Measurements from ENCODE around the gene APEH.

APEH gene

DNA sequence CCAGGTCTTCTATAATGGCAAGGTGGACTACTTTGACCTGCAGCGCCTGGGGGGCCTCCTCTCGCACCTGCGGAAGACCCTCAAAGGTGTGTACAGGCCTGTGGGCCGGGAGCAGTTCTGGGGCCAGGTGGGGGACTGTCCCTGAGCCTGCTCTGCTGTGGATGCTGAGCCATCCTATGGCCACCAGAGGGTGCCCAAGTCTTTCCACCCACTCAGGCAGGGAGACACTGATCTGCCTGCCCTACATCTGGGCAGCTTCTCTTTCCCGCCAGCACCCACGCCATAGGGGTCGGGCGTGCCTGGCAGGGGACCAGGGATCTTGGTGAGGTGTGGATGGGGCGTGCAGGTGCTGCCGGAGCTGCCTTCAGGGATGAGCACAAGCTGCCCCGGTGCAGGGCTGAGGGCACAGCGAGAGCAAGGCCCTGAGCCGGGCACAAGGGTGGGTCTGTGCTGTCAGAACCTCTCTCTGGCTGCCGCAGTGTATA, 29.3 kb downstream of the APEH start:
- no peak overlapping the region for H3K27ac ChIP-seq (ENCODE audit: low read depth, low read length)
- H3K36me3 ChIP-seq (ENCODE audit: control insufficient read depth, insufficient read depth, low read length): peaks cover 21% of the 10 kb centered on the region
- H3K4me1 ChIP-seq (ENCODE audit: control insufficient read depth, insufficient read depth, low read length): no peaks in the 10 kb centered on the region
- no peak overlapping the region for H3K4me3 ChIP-seq (ENCODE audit: low read length)
- H3K27me3 ChIP-seq (ENCODE audit: control insufficient read depth, insufficient read depth, low read length): no peaks in the 10 kb centered on the region
- no peak overlapping the region for H3K9ac ChIP-seq (ENCODE audit: low read length)

DNA sequence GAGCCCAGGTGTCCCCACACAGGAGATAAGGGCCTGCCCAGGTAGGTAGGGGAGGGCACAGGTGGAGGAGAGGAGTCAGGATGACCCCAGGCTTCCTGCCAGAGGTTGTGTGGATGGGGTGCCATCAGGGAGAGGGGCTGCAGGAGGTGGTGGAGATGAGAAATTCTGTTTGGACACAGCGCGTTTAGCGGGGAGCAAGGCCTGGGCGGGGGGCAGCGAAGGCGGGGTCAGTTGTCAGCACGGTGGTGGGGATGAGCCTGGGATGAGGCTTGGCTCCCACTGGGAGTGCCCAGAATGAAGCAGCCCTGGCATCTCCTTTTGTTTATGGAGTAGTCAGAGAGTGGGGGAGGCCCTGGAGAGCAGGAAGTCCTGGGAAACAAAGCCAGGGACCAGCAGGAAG, 29.8 kb downstream of the APEH start:
- Histone ChIP-seq H3K4me1 (ENCODE audit: control insufficient read depth, insufficient read depth, low read length) (no peaks in the 10 kb centered on the region), H3K9ac (ENCODE audit: low read length) (no peak overlapping the region), H3K27me3 (ENCODE audit: control insufficient read depth, insufficient read depth, low read length) (no peaks in the 10 kb centered on the region), H3K36me3 (ENCODE audit: control insufficient read depth, insufficient read depth, low read length) (peaks cover 19% of the 10 kb centered on the region), H3K4me3 (ENCODE audit: low read length) (no peak overlapping the region), H3K27ac (ENCODE audit: low read depth, low read length) (no peak overlapping the region)

GRCh38 chr3:49704629-49705028, 30.5 kb downstream of the APEH start:
- no peaks in the 10 kb centered on the region for H3K4me1 ChIP-seq (ENCODE audit: control insufficient read depth, insufficient read depth, low read length)
- peaks cover 19% of the 10 kb centered on the region for H3K36me3 ChIP-seq (ENCODE audit: control insufficient read depth, insufficient read depth, low read length)
- no peaks in the 10 kb centered on the region for H3K27me3 ChIP-seq (ENCODE audit: control insufficient read depth, insufficient read depth, low read length)
- H3K4me3 ChIP-seq (ENCODE audit: low read length): no peak overlapping the region
- H3K27ac ChIP-seq (ENCODE audit: low read depth, low read length): no peak overlapping the region
- no peak overlapping the region for H3K9ac ChIP-seq (ENCODE audit: low read length)

GRCh38 chr3:49705390-49705960, 31.3 kb downstream of the APEH start:
- Histone ChIP-seq H3K4me3 (ENCODE audit: low read length) (no peak overlapping the region), H3K4me1 (ENCODE audit: control insufficient read depth, insufficient read depth, low read length) (no peaks in the 10 kb centered on the region), H3K27me3 (ENCODE audit: control insufficient read depth, insufficient read depth, low read length) (no peaks in the 10 kb centered on the region), H3K36me3 (ENCODE audit: control insufficient read depth, insufficient read depth, low read length) (peaks cover 13% of the 10 kb centered on the region), H3K9ac (ENCODE audit: low read length) (no peak overlapping the region), H3K27ac (ENCODE audit: low read depth, low read length) (no peak overlapping the region)

- Histone ChIP-seq H3K27me3 (ENCODE audit: control insufficient read depth, insufficient read depth, low read length) (no peaks in the 10 kb centered on the region), H3K4me1 (ENCODE audit: control insufficient read depth, insufficient read depth, low read length) (no peaks in the 10 kb centered on the region), H3K4me3 (ENCODE audit: low read length) (no peak overlapping the region), H3K27ac (ENCODE audit: low read depth, low read length) (no peak overlapping the region), H3K9ac (ENCODE audit: low read length) (no peak overlapping the region), H3K36me3 (ENCODE audit: control insufficient read depth, insufficient read depth, low read length) (peaks cover 13% of the 10 kb centered on the region)
Measured at GRCh38 chr3:49706456-49707112, 32.4 kb downstream of the APEH start.

DNA sequence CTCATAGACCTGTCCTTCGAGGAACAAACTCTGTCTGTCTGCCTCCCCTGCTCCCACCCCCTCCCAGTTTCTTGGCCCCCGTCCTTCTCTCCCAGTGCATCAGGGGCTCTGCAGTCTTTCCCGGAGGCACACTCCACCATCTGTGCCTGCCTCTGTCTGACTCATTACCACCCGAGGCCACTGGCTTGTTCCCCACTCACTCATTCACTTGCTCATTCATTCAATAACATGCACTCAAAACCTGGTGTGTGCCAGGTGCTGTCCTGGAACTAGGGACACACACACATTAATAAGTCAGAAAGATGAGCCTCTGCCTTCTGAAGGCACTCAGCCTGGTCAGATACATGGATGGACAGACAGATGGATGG, 32.9 kb downstream of the APEH start:
- no peaks in the 10 kb centered on the region for H3K27me3 ChIP-seq (ENCODE audit: control insufficient read depth, insufficient read depth, low read length)
- H3K27ac ChIP-seq (ENCODE audit: low read depth, low read length): no peak overlapping the region
- no peak overlapping the region for H3K4me3 ChIP-seq (ENCODE audit: low read length)
- H3K36me3 ChIP-seq (ENCODE audit: control insufficient read depth, insufficient read depth, low read length): peaks cover 9% of the 10 kb centered on the region
- no peaks in the 10 kb centered on the region for H3K4me1 ChIP-seq (ENCODE audit: control insufficient read depth, insufficient read depth, low read length)
- H3K9ac ChIP-seq (ENCODE audit: low read length): no peak overlapping the region

DNA sequence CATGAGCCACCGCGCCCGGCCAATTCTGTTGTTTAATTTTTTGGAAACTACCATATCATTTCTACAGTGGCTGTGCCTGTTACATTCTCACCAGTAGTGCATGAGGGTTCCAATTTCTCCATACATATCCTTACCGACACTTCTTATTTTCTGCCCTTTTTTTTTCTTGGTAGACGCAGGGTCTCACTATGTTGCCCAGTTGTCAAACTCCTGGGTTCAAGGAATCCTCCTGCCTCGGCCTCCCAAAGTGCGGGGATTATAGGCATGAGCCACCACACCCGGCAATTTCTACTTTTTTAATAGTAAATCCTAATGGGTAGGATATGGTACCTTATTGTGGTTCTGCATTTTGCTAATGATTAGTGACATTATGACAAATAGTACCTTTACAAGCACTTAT, 35.7 kb downstream of the APEH start:
- no peak overlapping the region for H3K27ac ChIP-seq (ENCODE audit: low read depth, low read length)
- H3K9ac ChIP-seq (ENCODE audit: low read length): no peak overlapping the region
- H3K4me1 ChIP-seq (ENCODE audit: control insufficient read depth, insufficient read depth, low read length): no peaks in the 10 kb centered on the region
- H3K36me3 ChIP-seq (ENCODE audit: control insufficient read depth, insufficient read depth, low read length): peaks cover 2% of the 10 kb centered on the region
- no peaks in the 10 kb centered on the region for H3K27me3 ChIP-seq (ENCODE audit: control insufficient read depth, insufficient read depth, low read length)
- H3K4me3 ChIP-seq (ENCODE audit: low read length): no peak overlapping the region

- peaks cover 9% of the 10 kb centered on the region for H3K36me3 ChIP-seq (ENCODE audit: control insufficient read depth, insufficient read depth, low read length)
Measured at GRCh38 chr3:49711489-49711888, 37.3 kb downstream of the APEH start.

DNA sequence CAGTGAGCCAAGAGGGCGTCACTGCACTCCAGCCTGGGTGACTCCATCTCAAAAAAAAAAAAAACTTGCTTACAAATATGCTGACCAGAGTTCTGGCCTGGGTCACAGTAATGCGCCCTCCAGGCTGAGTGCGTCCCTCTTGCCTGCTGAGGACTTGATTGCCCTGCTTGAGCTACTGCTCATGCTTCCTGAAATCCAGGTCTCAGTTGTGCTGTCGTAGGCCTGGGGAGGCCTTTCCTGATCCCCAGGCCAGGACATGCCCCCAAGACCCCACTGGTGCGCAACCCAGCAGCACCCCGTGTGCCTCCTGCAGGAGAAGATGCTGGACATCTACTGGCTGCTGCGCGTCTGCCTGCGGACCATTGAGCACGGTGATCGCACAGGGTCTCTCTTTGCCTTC, 38.0 kb downstream of the APEH start:
- Histone ChIP-seq H3K9ac (ENCODE audit: low read length) (no peak overlapping the region), H3K4me3 (ENCODE audit: low read length) (no peak overlapping the region), H3K36me3 (ENCODE audit: control insufficient read depth, insufficient read depth, low read length) (peaks cover 9% of the 10 kb centered on the region), H3K4me1 (ENCODE audit: control insufficient read depth, insufficient read depth, low read length) (no peaks in the 10 kb centered on the region), H3K27ac (ENCODE audit: low read depth, low read length) (no peak overlapping the region), H3K27me3 (ENCODE audit: control insufficient read depth, insufficient read depth, low read length) (no peaks in the 10 kb centered on the region)

More at GRCh38 chr3:49711489-49711888, 37.3 kb downstream of the APEH start:
- Histone ChIP-seq H3K4me3 (ENCODE audit: low read length) (no peak overlapping the region), H3K4me1 (ENCODE audit: control insufficient read depth, insufficient read depth, low read length) (no peaks in the 10 kb centered on the region), H3K9ac (ENCODE audit: low read length) (no peak overlapping the region), H3K27me3 (ENCODE audit: control insufficient read depth, insufficient read depth, low read length) (no peaks in the 10 kb centered on the region), H3K27ac (ENCODE audit: low read depth, low read length) (no peak overlapping the region)

GRCh38 chr3:49712631-49713317, 38.6 kb downstream of the APEH start:
- Histone ChIP-seq H3K36me3 (ENCODE audit: control insufficient read depth, insufficient read depth, low read length) (peaks cover 9% of the 10 kb centered on the region), H3K27ac (ENCODE audit: low read depth, low read length) (no peak overlapping the region), H3K4me1 (ENCODE audit: control insufficient read depth, insufficient read depth, low read length) (no peaks in the 10 kb centered on the region), H3K4me3 (ENCODE audit: low read length) (no peak overlapping the region), H3K9ac (ENCODE audit: low read length) (no peak overlapping the region), H3K27me3 (ENCODE audit: control insufficient read depth, insufficient read depth, low read length) (no peaks in the 10 kb centered on the region)

DNA sequence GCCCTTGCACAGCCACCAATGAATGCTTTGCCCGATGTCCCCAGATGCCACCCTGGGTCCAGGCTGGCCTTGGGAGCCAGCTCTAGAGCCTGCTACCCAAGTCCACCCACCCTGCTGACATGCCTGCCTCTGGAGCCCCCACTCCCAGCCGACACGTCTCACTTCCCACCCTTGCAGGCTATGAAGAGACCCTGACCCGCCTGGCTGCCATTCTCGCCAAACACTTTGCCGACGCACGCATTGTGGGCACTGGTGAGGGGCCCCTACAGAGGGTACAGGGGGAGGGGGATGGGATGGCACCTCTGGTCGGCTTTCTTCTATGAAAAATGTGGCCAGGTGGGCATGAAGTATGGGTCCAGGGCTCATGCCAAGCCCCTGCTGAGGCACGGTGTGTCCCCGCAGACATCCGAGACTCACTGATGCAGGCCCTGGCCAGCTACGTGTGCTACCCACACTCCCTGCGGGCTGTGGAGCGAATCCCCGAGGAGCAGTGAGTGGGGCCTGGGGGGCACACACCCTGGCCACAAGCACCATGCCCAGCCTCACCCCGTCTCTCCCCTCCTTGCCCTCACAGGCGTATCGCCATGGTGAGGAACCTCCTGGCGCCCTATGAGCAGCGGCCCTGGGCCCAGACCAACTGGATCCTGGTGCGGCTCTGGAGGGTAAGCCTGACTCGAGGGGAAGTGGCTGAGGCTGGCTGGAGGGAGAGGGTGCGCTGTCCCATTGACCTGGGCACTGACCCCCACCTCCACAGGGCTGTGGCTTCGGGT, 39.4 kb downstream of the APEH start:
- Histone ChIP-seq H3K27me3 (ENCODE audit: control insufficient read depth, insufficient read depth, low read length) (no peaks in the 10 kb centered on the region), H3K36me3 (ENCODE audit: control insufficient read depth, insufficient read depth, low read length) (peaks cover 9% of the 10 kb centered on the region), H3K27ac (ENCODE audit: low read depth, low read length) (no peak overlapping the region), H3K9ac (ENCODE audit: low read length) (no peak overlapping the region), H3K4me1 (ENCODE audit: control insufficient read depth, insufficient read depth, low read length) (no peaks in the 10 kb centered on the region), H3K4me3 (ENCODE audit: low read length) (no peak overlapping the region)

DNA sequence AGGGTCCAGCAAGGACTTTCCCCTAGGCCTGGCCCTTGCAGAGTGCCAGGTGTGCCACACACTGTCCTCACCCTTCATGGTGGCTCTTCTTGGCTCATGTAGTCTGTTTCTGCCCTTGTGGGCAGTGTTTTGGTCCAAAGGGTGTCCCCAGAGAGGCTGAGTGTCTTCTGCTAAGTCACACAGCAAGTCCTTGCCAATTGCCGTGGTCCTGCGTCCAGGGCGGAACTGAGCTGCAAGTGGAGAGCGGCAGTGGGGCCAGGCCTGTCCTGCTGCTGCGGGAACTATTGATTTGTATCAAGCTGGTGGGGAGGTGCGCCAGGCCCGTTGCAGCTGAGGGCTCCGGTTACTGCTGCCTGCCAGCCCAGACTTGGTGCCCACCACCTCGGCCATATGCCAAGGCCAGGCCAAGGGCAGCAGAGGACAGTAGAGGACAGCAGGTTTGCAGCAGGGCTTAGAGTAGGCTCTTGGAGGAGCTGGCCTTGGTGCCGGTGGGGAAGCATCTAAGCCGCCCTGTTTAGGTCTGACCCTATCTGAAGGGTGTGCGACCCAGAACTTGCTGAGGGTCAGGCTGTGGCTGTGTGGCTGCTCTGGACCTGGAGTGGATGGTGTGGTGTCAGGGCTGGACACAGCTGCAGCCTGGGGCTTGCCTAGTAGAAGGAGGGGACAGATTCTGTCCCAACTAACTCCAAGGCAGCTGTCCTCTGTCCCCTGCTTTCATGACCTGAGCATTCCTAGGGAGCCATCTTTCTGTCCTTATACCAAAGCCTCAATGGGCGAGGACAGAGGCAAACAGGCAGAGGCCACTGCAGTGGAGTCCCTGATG, 40.8 kb downstream of the APEH start:
- peaks cover 9% of the 10 kb centered on the region for H3K36me3 ChIP-seq (ENCODE audit: control insufficient read depth, insufficient read depth, low read length)

More for the DNA sequence above, 40.8 kb downstream of the APEH start:
- H3K4me3 ChIP-seq (ENCODE audit: low read length): no peak overlapping the region
- no peaks in the 10 kb centered on the region for H3K27me3 ChIP-seq (ENCODE audit: control insufficient read depth, insufficient read depth, low read length)
- no peak overlapping the region for H3K9ac ChIP-seq (ENCODE audit: low read length)
- H3K27ac ChIP-seq (ENCODE audit: low read depth, low read length): no peak overlapping the region
- H3K4me1 ChIP-seq (ENCODE audit: control insufficient read depth, insufficient read depth, low read length): peaks cover 8% of the 10 kb centered on the region
